Endothelial cell of umbilical vein (primary cell): Measurements from ENCODE around the gene MCM3AP. TPM values are rescaled to one million over a fixed set of nuclear protein-coding genes. Genes with fewer than 3 reads are reported as not detected.

Experiments used
- polyA plus RNA-seq, 4 experiments: library from polyadenylated mRNA; depleted of rRNA in 3 of 4; stranded (reverse) in 3 of 4; unstranded in 1 of 4; fragments of >200 nt; gene quantifications; 2 replicates each; pipeline versions ENCODE4 v1.2.1 to v1.2.3, GENCODE V29; 2011 to 2012; ENCODE audit warnings: missing spikeins in 1 of 4
- total RNA-seq: library from RNA; stranded (reverse); gene quantifications from 2 replicates; pipeline ENCODE4 v1.2.3, GENCODE V29; 2021

The MCM3AP gene
- total and polyA plus RNA-seq, 2 donors (not counting 3 experiments of a cell fraction or from before 2014, with no cell fraction given): 37.9 to 115 TPM

Other genes with a start within 250 kb of the MCM3AP start
- gene COL6A2, start 187.5 kb downstream of the MCM3AP start, total RNA-seq: 2.6 and 6.1 TPM in 2 replicates
- 3.4 and 4.4 TPM in 2 replicates for gene COL6A2, start 187.5 kb downstream of the MCM3AP start, polyA plus RNA-seq
- 1.2 and 1.5 TPM in 2 replicates for gene FTCD, start 130.0 kb downstream of the MCM3AP start, total RNA-seq
- gene FTCD, start 130.0 kb downstream of the MCM3AP start, polyA plus RNA-seq: 0.06 TPM in 1 of 2 replicates, not detected in the other
- 15.3 and 31.7 TPM in 2 replicates for gene SPATC1L, start 101.2 kb downstream of the MCM3AP start, total RNA-seq
- gene SPATC1L, start 101.2 kb downstream of the MCM3AP start, polyA plus RNA-seq: 11.5 and 14.6 TPM in 2 replicates
- 141 TPM in 2 replicates for gene LSS, start 56.8 kb downstream of the MCM3AP start, total RNA-seq
- 120 and 132 TPM in 2 replicates for gene LSS, start 56.8 kb downstream of the MCM3AP start, polyA plus RNA-seq
- 6.1 and 10.5 TPM in 2 replicates for gene YBEY, start 731 bp upstream of the MCM3AP start, total RNA-seq
- 12.4 and 15.3 TPM in 2 replicates for gene YBEY, start 731 bp upstream of the MCM3AP start, polyA plus RNA-seq
- gene C21orf58, start 38.3 kb upstream of the MCM3AP start, total RNA-seq: 19.3 and 24.3 TPM in 2 replicates
- 6.0 and 7.4 TPM in 2 replicates for gene C21orf58, start 38.3 kb upstream of the MCM3AP start, polyA plus RNA-seq
- gene PCNT, start 38.5 kb upstream of the MCM3AP start, total RNA-seq: 38.5 and 49.5 TPM in 2 replicates
- 9.5 and 9.6 TPM in 2 replicates for gene PCNT, start 38.5 kb upstream of the MCM3AP start, polyA plus RNA-seq
- 57.6 and 62.1 TPM in 2 replicates for gene DIP2A, start 173.3 kb upstream of the MCM3AP start, total RNA-seq
- gene DIP2A, start 173.3 kb upstream of the MCM3AP start, polyA plus RNA-seq: 32.6 and 34.5 TPM in 2 replicates